Measurements from ENCODE around the gene RGS7BP. TPM values are rescaled to one million over a fixed set of nuclear protein-coding genes. Genes with fewer than 3 reads are reported as not detected.

RGS7BP gene
- total and polyA plus RNA-seq, 2 experiments from 2014 or later: 0.11 TPM; not detected in 1

DNA sequence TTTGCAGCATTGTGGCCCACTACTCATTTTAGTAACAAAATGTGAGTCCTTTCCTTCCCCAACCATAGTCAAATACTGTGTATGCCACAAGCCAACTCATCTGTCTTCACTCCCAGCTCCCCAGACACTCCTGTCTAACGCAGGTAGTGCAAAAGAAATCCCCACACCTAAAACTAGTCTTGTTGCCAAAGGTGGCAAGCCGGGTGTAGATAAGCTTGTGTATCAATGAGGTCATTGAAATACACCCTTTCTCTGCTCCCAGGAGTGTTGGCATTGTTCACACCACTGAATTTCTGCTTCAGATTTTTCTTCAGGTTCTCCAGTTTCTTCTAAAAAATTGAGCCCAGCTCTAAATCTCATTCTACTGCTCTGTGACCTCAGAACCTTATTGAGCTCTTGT, 19.7 kb upstream of the RGS7BP start:
- H3K27me3 ChIP-seq (replicated peaks; ENCODE audit: insufficient read depth): no peaks in the 10 kb centered on the region
- no peak overlapping the region for H3K4me3 ChIP-seq
- in situ Hi-C loops (cut with MboI): no loop called here
- no peaks in the 10 kb centered on the region for H3K9me2 ChIP-seq (ENCODE audit: insufficient read depth)
- H3F3A ChIP-seq (ENCODE audit: insufficient read depth): no peaks in the 10 kb centered on the region
- no peaks in the 10 kb centered on the region for H3K4me1 ChIP-seq (ENCODE audit: insufficient read depth)
- no peak for DNase-seq
- no peaks in the 10 kb centered on the region for H3K79me2 ChIP-seq (ENCODE audit: insufficient read depth)
- no peak overlapping the region for H3K9ac ChIP-seq
- H3K27ac ChIP-seq: no peak overlapping the region
- TF ChIP-seq EZH2phosphoT487 (IDR thresholded peaks at IDR 0.05; ENCODE audit: insufficient read depth, low read depth) (no peak), EZH2 (IDR thresholded peaks at IDR 0.05; ENCODE audit: insufficient read depth, poor library complexity, severe bottlenecking) (no peak)
- no peaks in the 10 kb centered on the region for H3K9me3 ChIP-seq (ENCODE audit: low read depth)
- no peak overlapping the region for H3K4me2 ChIP-seq (ENCODE audit: unreplicated experiment)
- 0 to 2% methylated on average over 2 of the region's 2 CpGs for WGBS, 2 experiments (ENCODE audit: low coverage in 1 of 2, low lambda C conversion rate in 2 of 2, missing lambda C conversion rate in 2 of 2)
- H4K20me1 ChIP-seq (ENCODE audit: insufficient read depth): no peaks in the 10 kb centered on the region
- H3K36me3 ChIP-seq (ENCODE audit: low read depth): no peaks in the 10 kb centered on the region
- no peak overlapping the region for H2AFZ ChIP-seq

DNA sequence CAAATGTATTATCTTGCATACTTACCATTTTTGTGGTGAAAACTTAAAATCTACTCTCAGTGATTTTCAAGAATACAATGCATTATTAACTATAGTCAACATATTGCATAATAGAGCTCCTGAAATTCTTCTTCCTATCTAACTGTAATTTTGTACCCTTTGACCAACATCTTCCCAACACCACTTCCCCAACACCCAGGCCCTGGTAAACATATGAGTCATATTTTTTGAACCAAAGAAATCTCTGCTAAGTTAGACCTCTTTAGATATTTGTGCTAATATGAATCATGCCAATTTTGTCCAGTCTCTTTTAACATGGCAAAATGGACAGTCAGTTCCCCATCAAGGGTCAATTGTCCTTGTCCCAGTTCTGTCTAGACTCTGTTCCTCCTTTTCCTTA, 18.5 kb upstream of the RGS7BP start:
- no peaks in the 10 kb centered on the region for H3K9me3 ChIP-seq (ENCODE audit: low read depth)
- no peak for TF ChIP-seq EZH2 (IDR thresholded peaks at IDR 0.05; ENCODE audit: insufficient read depth, poor library complexity, severe bottlenecking)
- TF ChIP-seq EZH2phosphoT487 (IDR thresholded peaks at IDR 0.05; ENCODE audit: insufficient read depth, low read depth): no peak
- H4K20me1 ChIP-seq (ENCODE audit: insufficient read depth): no peaks in the 10 kb centered on the region
- in situ Hi-C loops (cut with MboI): no loop called here
- H3K4me3 ChIP-seq: no peak overlapping the region
- no peak for DNase-seq
- no peaks in the 10 kb centered on the region for H3F3A ChIP-seq (ENCODE audit: insufficient read depth)
- H2AFZ ChIP-seq: no peak overlapping the region
- no peaks in the 10 kb centered on the region for H3K4me1 ChIP-seq (ENCODE audit: insufficient read depth)
- no peak overlapping the region for H3K4me2 ChIP-seq (ENCODE audit: unreplicated experiment)
- no peaks in the 10 kb centered on the region for H3K36me3 ChIP-seq (ENCODE audit: low read depth)
- no peaks in the 10 kb centered on the region for H3K79me2 ChIP-seq (ENCODE audit: insufficient read depth)
- no peak overlapping the region for H3K27ac ChIP-seq
- no peak overlapping the region for H3K9ac ChIP-seq
- H3K9me2 ChIP-seq (ENCODE audit: insufficient read depth): no peaks in the 10 kb centered on the region
- H3K27me3 ChIP-seq (replicated peaks; ENCODE audit: insufficient read depth): no peaks in the 10 kb centered on the region

DNA sequence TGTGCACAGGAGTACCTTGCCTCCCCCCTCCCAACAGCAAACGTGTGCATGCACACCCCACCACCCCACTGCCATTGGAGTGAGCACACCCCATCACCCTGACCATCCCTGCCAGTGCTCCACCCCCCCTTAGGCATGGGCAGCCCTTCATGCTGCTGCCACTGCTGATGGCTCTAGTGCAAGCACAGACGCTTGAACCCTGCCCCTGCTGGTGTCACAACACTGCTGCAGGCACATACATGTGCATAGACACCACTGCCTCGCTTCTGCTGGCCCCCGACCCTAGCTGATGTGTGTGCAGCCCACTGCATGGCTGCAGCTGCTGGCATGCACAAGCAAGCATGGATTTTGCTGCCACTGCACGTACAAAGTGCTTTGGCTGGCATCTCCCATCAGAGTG, 16.0 kb upstream of the RGS7BP start:
- TF ChIP-seq EZH2phosphoT487 (IDR thresholded peaks at IDR 0.05; ENCODE audit: insufficient read depth, low read depth) (no peak), EZH2 (IDR thresholded peaks at IDR 0.05; ENCODE audit: insufficient read depth, poor library complexity, severe bottlenecking) (no peak)
- no peaks in the 10 kb centered on the region for H3K36me3 ChIP-seq (ENCODE audit: low read depth)
- H3F3A ChIP-seq (ENCODE audit: insufficient read depth): no peaks in the 10 kb centered on the region
- no peak overlapping the region for H3K27ac ChIP-seq
- DNase-seq: no peak
- 3 to 23% methylated on average over 5 of the region's 5 CpGs for WGBS, 2 experiments (ENCODE audit: low coverage in 1 of 2, low lambda C conversion rate in 2 of 2, missing lambda C conversion rate in 2 of 2)
- H3K9me3 ChIP-seq (ENCODE audit: low read depth): no peaks in the 10 kb centered on the region
- H3K9ac ChIP-seq: no peak overlapping the region
- H2AFZ ChIP-seq: no peak overlapping the region
- no peaks in the 10 kb centered on the region for H4K20me1 ChIP-seq (ENCODE audit: insufficient read depth)
- H3K4me3 ChIP-seq: no peak overlapping the region
- no peaks in the 10 kb centered on the region for H3K9me2 ChIP-seq (ENCODE audit: insufficient read depth)
- no peak overlapping the region for H3K4me2 ChIP-seq (ENCODE audit: unreplicated experiment)
- in situ Hi-C loops (cut with MboI): no loop called here
- no peaks in the 10 kb centered on the region for H3K27me3 ChIP-seq (replicated peaks; ENCODE audit: insufficient read depth)
- H3K4me1 ChIP-seq (ENCODE audit: insufficient read depth): no peaks in the 10 kb centered on the region
- no peaks in the 10 kb centered on the region for H3K79me2 ChIP-seq (ENCODE audit: insufficient read depth)

DNA sequence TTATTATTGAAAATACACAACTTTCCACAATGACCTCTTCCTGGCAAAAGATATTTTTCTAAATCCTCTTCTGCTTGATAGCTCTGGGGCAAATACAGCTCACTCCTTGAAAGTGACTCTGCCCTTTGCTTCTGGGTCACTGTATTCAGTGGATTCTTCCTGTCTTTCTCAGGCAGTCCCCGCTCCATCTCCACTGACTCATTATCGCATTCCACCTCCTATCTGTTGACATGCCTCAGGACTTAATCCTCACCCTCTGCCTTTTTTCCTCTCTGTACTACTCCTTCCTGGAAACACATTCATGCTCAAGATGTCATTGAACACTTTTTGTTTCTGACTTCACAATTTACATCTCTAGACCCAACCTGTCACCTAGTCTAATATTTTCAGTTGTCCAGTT, 8.4 kb upstream of the RGS7BP start:
- peak; percentile 50 for DNase-seq
- no peaks in the 10 kb centered on the region for H4K20me1 ChIP-seq (ENCODE audit: insufficient read depth)
- H3K9me2 ChIP-seq (ENCODE audit: insufficient read depth): no peaks in the 10 kb centered on the region
- no peak overlapping the region for H3K4me3 ChIP-seq
- H3K9ac ChIP-seq: no peak overlapping the region
- H3K4me1 ChIP-seq (ENCODE audit: insufficient read depth): 0 out of 2 replicates have a peak, but pooled peaks cover 7% of the 10 kb centered on the region
- H3K27ac ChIP-seq: no peak overlapping the region
- H3K79me2 ChIP-seq (ENCODE audit: insufficient read depth): no peaks in the 10 kb centered on the region
- in situ Hi-C loops (cut with MboI): no loop called here
- no peaks in the 10 kb centered on the region for H3K9me3 ChIP-seq (ENCODE audit: low read depth)
- no peaks in the 10 kb centered on the region for H3K36me3 ChIP-seq (ENCODE audit: low read depth)
- H3F3A ChIP-seq (ENCODE audit: insufficient read depth): no peaks in the 10 kb centered on the region
- no peak overlapping the region for H3K4me2 ChIP-seq (ENCODE audit: unreplicated experiment)
- 0 to 6% methylated on average over 2 of the region's 2 CpGs for WGBS, 2 experiments (ENCODE audit: low coverage in 1 of 2, low lambda C conversion rate in 2 of 2, missing lambda C conversion rate in 2 of 2)
- H3K27me3 ChIP-seq (replicated peaks; ENCODE audit: insufficient read depth): no peaks in the 10 kb centered on the region
- TF ChIP-seq EZH2phosphoT487 (IDR thresholded peaks at IDR 0.05; ENCODE audit: insufficient read depth, low read depth) (no peak), EZH2 (IDR thresholded peaks at IDR 0.05; ENCODE audit: insufficient read depth, poor library complexity, severe bottlenecking) (no peak)
- H2AFZ ChIP-seq: no peak overlapping the region

DNA sequence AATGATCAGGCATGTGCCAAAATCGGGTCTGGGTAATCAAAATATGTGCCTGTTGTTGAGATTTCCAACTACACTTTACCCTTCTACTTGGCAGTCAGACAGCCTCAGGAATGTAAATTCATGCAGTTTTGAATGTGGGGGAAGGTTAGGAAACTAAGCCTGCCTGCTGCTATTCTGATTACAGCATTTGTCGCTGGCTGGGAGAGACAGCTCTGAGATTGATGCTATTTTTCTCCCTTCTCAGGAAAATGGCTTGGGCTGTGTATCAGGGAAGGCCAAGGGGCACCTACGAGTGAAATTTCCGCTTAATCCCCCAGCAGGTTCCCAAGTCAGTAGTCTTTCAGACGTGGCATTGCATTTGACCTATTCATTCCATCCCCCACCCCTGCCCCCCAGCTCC, 3.6 kb upstream of the RGS7BP start:
- Histone ChIP-seq H3K79me2 (ENCODE audit: insufficient read depth) (no peaks in the 10 kb centered on the region), H3K9ac (no peak overlapping the region), H4K20me1 (ENCODE audit: insufficient read depth) (no peaks in the 10 kb centered on the region), H3K36me3 (ENCODE audit: low read depth) (no peaks in the 10 kb centered on the region), H3K9me3 (ENCODE audit: low read depth) (no peaks in the 10 kb centered on the region), H3K4me1 (ENCODE audit: insufficient read depth) (0 out of 2 replicates have a peak, but pooled peaks cover 6% of the 10 kb centered on the region), H3K9me2 (ENCODE audit: insufficient read depth) (no peaks in the 10 kb centered on the region), H3K27me3 (replicated peaks; ENCODE audit: insufficient read depth) (peaks cover 29% of the 10 kb centered on the region), H3F3A (ENCODE audit: insufficient read depth) (no peaks in the 10 kb centered on the region), H2AFZ (no peak overlapping the region), H3K4me3 (no peak overlapping the region), H3K4me2 (ENCODE audit: unreplicated experiment) (no peak overlapping the region), H3K27ac (no peak overlapping the region)
- 4 to 6% methylated on average over 5 of the region's 5 CpGs for WGBS, 2 experiments (ENCODE audit: low coverage in 1 of 2, low lambda C conversion rate in 2 of 2, missing lambda C conversion rate in 2 of 2)
- no peak for DNase-seq
- no peak for TF ChIP-seq EZH2 (IDR thresholded peaks at IDR 0.05; ENCODE audit: insufficient read depth, poor library complexity, severe bottlenecking)
- TF ChIP-seq EZH2phosphoT487 (IDR thresholded peaks at IDR 0.05; ENCODE audit: insufficient read depth, low read depth): no peak
- in situ Hi-C loops (cut with MboI): no loop called here
